ENCODE results near the gene ESPL1.

The ESPL1 gene

GRCh38 chr12:53245286-53245685 is 22.8 kb upstream of the ESPL1 start:
- WGBS = 90% methylated on average over 3 of the region's 3 CpGs
- peaks cover 20% of the 10 kb centered on the region for H3K4me1 ChIP-seq (ENCODE audit: insufficient read depth, low read length)
- no peaks in the 10 kb centered on the region for H3K36me3 ChIP-seq (ENCODE audit: insufficient read depth, low read length)
- no peaks in the 10 kb centered on the region for H3K27me3 ChIP-seq (ENCODE audit: insufficient read depth, low read length)
- no peak overlapping the region for H3K4me3 ChIP-seq (ENCODE audit: low read length)
- H3K27ac ChIP-seq (ENCODE audit: low read depth, low read length) = no peak overlapping the region
- H3K9ac ChIP-seq (ENCODE audit: low read depth, low read length) = no peak overlapping the region
- no peaks in the 10 kb centered on the region for H3K9me3 ChIP-seq (ENCODE audit: insufficient read depth, low read depth, low read length)

GRCh38 chr12:53251477-53252348 is 16.4 kb upstream of the ESPL1 start:
- Histone ChIP-seq H3K4me3 (ENCODE audit: low read length) (peak overlapping the region; percentile 95), H3K27me3 (ENCODE audit: insufficient read depth, low read length) (no peaks in the 10 kb centered on the region), H3K9me3 (ENCODE audit: insufficient read depth, low read depth, low read length) (no peaks in the 10 kb centered on the region), H3K27ac (ENCODE audit: low read depth, low read length) (peak overlapping the region; percentile 83; the same call in 1 of the 2 replicates), H3K36me3 (ENCODE audit: insufficient read depth, low read length) (peaks cover 11% of the 10 kb centered on the region; the same call in 1 of the 2 replicates), H3K4me1 (ENCODE audit: insufficient read depth, low read length) (peaks cover 5% of the 10 kb centered on the region; the same call in 1 of the 2 replicates), H3K9ac (ENCODE audit: low read depth, low read length) (peak overlapping the region; percentile 83)
- WGBS = under 1% methylated on average over 51 of the region's 51 CpGs

GRCh38 chr12:53252349-53252916 is 15.7 kb upstream of the ESPL1 start:
- 15% methylated on average over 19 of the region's 19 CpGs for WGBS
- Histone ChIP-seq H3K9ac (ENCODE audit: low read depth, low read length) (peak overlapping the region; percentile 83), H3K27ac (ENCODE audit: low read depth, low read length) (peak overlapping the region; percentile 76; the same call in 1 of the 2 replicates)

GRCh38 chr12:53253298-53253697 is 14.8 kb upstream of the ESPL1 start:
- Histone ChIP-seq H3K4me1 (ENCODE audit: insufficient read depth, low read length) (peaks cover 5% of the 10 kb centered on the region; the same call in 1 of the 2 replicates), H3K4me3 (ENCODE audit: low read length) (no peak overlapping the region), H3K9me3 (ENCODE audit: insufficient read depth, low read depth, low read length) (no peaks in the 10 kb centered on the region), H3K9ac (ENCODE audit: low read depth, low read length) (no peak overlapping the region), H3K27me3 (ENCODE audit: insufficient read depth, low read length) (no peaks in the 10 kb centered on the region), H3K36me3 (ENCODE audit: insufficient read depth, low read length) (peaks cover 11% of the 10 kb centered on the region; the same call in 1 of the 2 replicates), H3K27ac (ENCODE audit: low read depth, low read length) (no peak overlapping the region)
- WGBS = 95% methylated on average over 13 of the region's 13 CpGs

More at GRCh38 chr12:53252349-53252916, 15.7 kb upstream of the ESPL1 start:
- Histone ChIP-seq H3K27me3 (ENCODE audit: insufficient read depth, low read length) (no peaks in the 10 kb centered on the region), H3K4me1 (ENCODE audit: insufficient read depth, low read length) (peaks cover 5% of the 10 kb centered on the region; the same call in 1 of the 2 replicates), H3K4me3 (ENCODE audit: low read length) (peak overlapping the region; percentile 95), H3K9me3 (ENCODE audit: insufficient read depth, low read depth, low read length) (no peaks in the 10 kb centered on the region), H3K36me3 (ENCODE audit: insufficient read depth, low read length) (peaks cover 11% of the 10 kb centered on the region; the same call in 1 of the 2 replicates)

GRCh38 chr12:53254816-53255545 is 13.1 kb upstream of the ESPL1 start:
- Histone ChIP-seq H3K27me3 (ENCODE audit: insufficient read depth, low read length) (no peaks in the 10 kb centered on the region), H3K9me3 (ENCODE audit: insufficient read depth, low read depth, low read length) (no peaks in the 10 kb centered on the region), H3K36me3 (ENCODE audit: insufficient read depth, low read length) (peaks cover 11% of the 10 kb centered on the region; the same call in 1 of the 2 replicates), H3K4me3 (ENCODE audit: low read length) (no peak overlapping the region), H3K4me1 (ENCODE audit: insufficient read depth, low read length) (peaks cover 5% of the 10 kb centered on the region; the same call in 1 of the 2 replicates), H3K27ac (ENCODE audit: low read depth, low read length) (no peak overlapping the region), H3K9ac (ENCODE audit: low read depth, low read length) (no peak overlapping the region)
- WGBS = 81% methylated on average over 1 of the region's 1 CpG

GRCh38 chr12:53255996-53256395 is 12.1 kb upstream of the ESPL1 start:
- Histone ChIP-seq H3K4me3 (ENCODE audit: low read length) (no peak overlapping the region), H3K27me3 (ENCODE audit: insufficient read depth, low read length) (no peaks in the 10 kb centered on the region), H3K9me3 (ENCODE audit: insufficient read depth, low read depth, low read length) (no peaks in the 10 kb centered on the region), H3K9ac (ENCODE audit: low read depth, low read length) (no peak overlapping the region), H3K27ac (ENCODE audit: low read depth, low read length) (no peak overlapping the region), H3K36me3 (ENCODE audit: insufficient read depth, low read length) (peaks cover 11% of the 10 kb centered on the region; the same call in 1 of the 2 replicates), H3K4me1 (ENCODE audit: insufficient read depth, low read length) (peaks cover 4% of the 10 kb centered on the region; the same call in 1 of the 2 replicates)
- WGBS = 94% methylated on average over 2 of the region's 3 CpGs

- no peaks in the 10 kb centered on the region for H3K4me1 ChIP-seq (ENCODE audit: insufficient read depth, low read length)
- peaks cover 8% of the 10 kb centered on the region; the same call in 1 of the 2 replicates for H3K36me3 ChIP-seq (ENCODE audit: insufficient read depth, low read length)
- no peak overlapping the region for H3K27ac ChIP-seq (ENCODE audit: low read depth, low read length)
- no peak overlapping the region for H3K9ac ChIP-seq (ENCODE audit: low read depth, low read length)
- H3K4me3 ChIP-seq (ENCODE audit: low read length) = no peak overlapping the region
- WGBS = 86% methylated on average over 6 of the region's 7 CpGs
- no peaks in the 10 kb centered on the region for H3K27me3 ChIP-seq (ENCODE audit: insufficient read depth, low read length)
- no peaks in the 10 kb centered on the region for H3K9me3 ChIP-seq (ENCODE audit: insufficient read depth, low read depth, low read length)
These were observed 9.3 kb upstream of the ESPL1 start for GRCh38 chr12:53258541-53259539.

GRCh38 chr12:53259891-53260290 is 8.2 kb upstream of the ESPL1 start:
- no peak overlapping the region for H3K4me3 ChIP-seq (ENCODE audit: low read length)
- no peak overlapping the region for H3K27ac ChIP-seq (ENCODE audit: low read depth, low read length)
- H3K36me3 ChIP-seq (ENCODE audit: insufficient read depth, low read length) = peaks cover under 1% of the 10 kb centered on the region; the same call in 1 of the 2 replicates
- no peak overlapping the region for H3K9ac ChIP-seq (ENCODE audit: low read depth, low read length)
- 93% methylated on average over 6 of the region's 6 CpGs for WGBS
- no peaks in the 10 kb centered on the region for H3K4me1 ChIP-seq (ENCODE audit: insufficient read depth, low read length)
- H3K27me3 ChIP-seq (ENCODE audit: insufficient read depth, low read length) = no peaks in the 10 kb centered on the region
- no peaks in the 10 kb centered on the region for H3K9me3 ChIP-seq (ENCODE audit: insufficient read depth, low read depth, low read length)

- Histone ChIP-seq H3K27me3 (ENCODE audit: insufficient read depth, low read length) (no peaks in the 10 kb centered on the region), H3K9ac (ENCODE audit: low read depth, low read length) (no peak overlapping the region), H3K4me1 (ENCODE audit: insufficient read depth, low read length) (peaks cover 10% of the 10 kb centered on the region; the same call in 1 of the 2 replicates), H3K4me3 (ENCODE audit: low read length) (no peak overlapping the region), H3K36me3 (ENCODE audit: insufficient read depth, low read length) (peaks cover 19% of the 10 kb centered on the region), H3K27ac (ENCODE audit: low read depth, low read length) (no peak overlapping the region), H3K9me3 (ENCODE audit: insufficient read depth, low read depth, low read length) (no peaks in the 10 kb centered on the region)
- 86% methylated on average over 1 of the region's 2 CpGs for WGBS
These were observed 2.3 kb upstream of the ESPL1 start for GRCh38 chr12:53265783-53266182.

Data from HUES64 (cell line).